GM23248 (cell line): ENCODE results near the gene SPTBN5. TPM values are rescaled to one million over a fixed set of nuclear protein-coding genes. Genes with fewer than 3 reads are reported as not detected.

Experiments used
- DNase-seq: peaks from one replicate; pipeline ENCODE4 v3.0.0-alpha.2; 2015
- H2AFZ ChIP-seq: fragments of 200-600 bp; sonication (generic); 2 replicates; pipeline ENCODE4 v1.6.1; 2016; ENCODE audit warnings: antibody characterized with exemption
- H3F3A ChIP-seq: fragments of 200-600 bp; sonication (generic); 2 replicates; pipeline ENCODE4 v1.6.1; 2016; ENCODE audit warnings: mild to moderate bottlenecking, antibody characterized with exemption, mixed run types; ENCODE audit not compliant: insufficient read depth
- H3K27ac ChIP-seq: fragments of 200-600 bp; sonication (generic); 2 replicates; pipeline ENCODE4 v1.5.1; 2016; ENCODE audit warnings: mild to moderate bottlenecking
- H3K27me3 ChIP-seq: fragments of 200-600 bp; sonication (generic); replicated peaks from 2 replicates; pipeline ENCODE4 v1.6.1; 2016; ENCODE audit warnings: mild to moderate bottlenecking; ENCODE audit not compliant: insufficient read depth
- H3K36me3 ChIP-seq: fragments of 200-600 bp; sonication (generic); 2 replicates; pipeline ENCODE4 v1.6.1; 2016; ENCODE audit warnings: low read depth, mild to moderate bottlenecking
- H3K4me1 ChIP-seq: fragments of 200-600 bp; sonication (generic); 2 replicates; pipeline ENCODE4 v1.6.1; 2016; ENCODE audit warnings: mild to moderate bottlenecking; ENCODE audit not compliant: insufficient read depth
- H3K4me2 ChIP-seq: fragments of 200-600 bp; sonication (generic); one replicate; pipeline ENCODE4 v1.6.1; 2016; ENCODE audit warnings: mild to moderate bottlenecking; ENCODE audit not compliant: unreplicated experiment
- H3K4me3 ChIP-seq: fragments of 200-600 bp; sonication (generic); 2 replicates; pipeline ENCODE4 v1.5.1; 2016; ENCODE audit warnings: mild to moderate bottlenecking
- H3K79me2 ChIP-seq: fragments of 200-600 bp; sonication (generic); 2 replicates; pipeline ENCODE4 v1.6.1; 2016; ENCODE audit warnings: mild to moderate bottlenecking; ENCODE audit not compliant: insufficient read depth
- H3K9ac ChIP-seq: fragments of 200-600 bp; sonication (generic); 2 replicates; pipeline ENCODE4 v1.6.1; 2016; ENCODE audit warnings: mild to moderate bottlenecking
- H3K9me2 ChIP-seq: fragments of 200-600 bp; sonication (generic); 2 replicates; pipeline ENCODE4 v1.6.1; 2016; ENCODE audit warnings: mixed run types, mild to moderate bottlenecking, moderate library complexity; ENCODE audit not compliant: insufficient read depth
- H3K9me3 ChIP-seq: fragments of 200-600 bp; sonication (generic); one replicate; pipeline ENCODE4 v1.6.1; 2017; ENCODE audit warnings: low read depth
- H4K20me1 ChIP-seq: fragments of 200-600 bp; sonication (generic); 2 replicates; pipeline ENCODE4 v1.6.0; 2016; ENCODE audit not compliant: insufficient read depth
- EZH2 ChIP-seq: fragments of 200-600 bp; sonication (generic); IDR thresholded peaks from 2 replicates; pipeline ENCODE4 v1.6.1; 2018; ENCODE audit warnings: antibody characterized with exemption, mild to moderate bottlenecking; ENCODE audit not compliant: insufficient read depth, poor library complexity, severe bottlenecking
- EZH2phosphoT487 ChIP-seq: fragments of 200-600 bp; sonication (generic); IDR thresholded peaks from 2 replicates; pipeline ENCODE4 v1.6.1; 2018; ENCODE audit warnings: antibody characterized with exemption, moderate library complexity, mild to moderate bottlenecking, low read depth; ENCODE audit not compliant: insufficient read depth
- WGBS, 2 experiments: methylation state at CpG; one replicate each; pipeline ENCODE4 v1.1.6; 2015 to 2017; ENCODE audit warnings: low lambda C conversion rate in 2 of 2, low coverage in 1 of 2; ENCODE audit errors: missing lambda C conversion rate in 2 of 2; 5-methylcytosine and 5-hydroxymethylcytosine counted together
- in situ Hi-C: fragments of 300-500 bp; cut with MboI; formaldehyde crosslinking; loops from 2 replicates; pipeline ENCODE4 v1.15.0; 2020
- polyA plus RNA-seq: library from polyadenylated mRNA; unstranded; fragments of >200 nt; fragmentation: Nextera tagmentation; extraction: Ambion mirVana; gene quantifications from 2 replicates; pipeline ENCODE4 v1.2.1, GENCODE V29; 2016
- total RNA-seq: library from RNA; depleted of rRNA; stranded (reverse); fragments of >200 nt; shearing (Covaris generic); gene quantifications from 2 replicates; pipeline ENCODE4 v1.2.3, GENCODE V29; 2014

The SPTBN5 gene
- total and polyA plus RNA-seq, 2 experiments from 2014 or later = 0.03 to 0.11 TPM

DNA sequence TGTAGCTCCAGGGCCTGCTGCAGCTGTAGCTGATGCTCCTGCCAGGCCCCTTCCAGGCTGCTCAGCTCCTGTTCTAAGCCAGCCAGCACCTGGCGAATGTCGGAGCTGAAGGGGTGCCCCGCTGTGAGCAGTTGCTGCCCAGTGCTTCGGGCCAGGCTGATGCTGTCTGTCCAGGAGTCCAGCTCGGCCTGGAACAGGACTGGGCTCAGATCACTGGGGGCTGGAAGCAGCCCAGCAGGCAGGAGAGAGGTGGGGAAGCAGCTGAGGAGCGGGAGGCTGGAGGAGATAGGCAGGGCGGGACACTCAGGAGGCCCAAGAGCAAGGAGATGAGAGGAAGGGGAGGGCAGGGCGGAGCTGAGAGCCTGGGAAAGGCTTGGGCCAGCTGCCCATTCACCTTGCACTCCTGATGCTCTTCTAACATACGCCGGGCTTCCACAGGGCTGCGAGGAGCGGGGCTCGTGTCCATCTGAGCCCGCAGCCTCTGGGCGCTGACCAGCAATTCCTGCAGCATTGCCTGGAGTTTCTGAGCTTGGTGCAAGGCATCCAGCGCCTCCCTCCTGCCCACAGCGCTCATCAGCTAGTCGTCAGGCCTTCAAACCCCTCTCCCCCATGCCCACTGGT lies 32.0 kb downstream of the SPTBN5 start:
- Histone ChIP-seq H4K20me1 (no peaks in the 10 kb centered on the region), H3K9me2 (no peaks in the 10 kb centered on the region), H3K9me3 (no peaks in the 10 kb centered on the region), H2AFZ (no peak overlapping the region), H3K9ac (no peak overlapping the region), H3K4me3 (no peak overlapping the region), H3K36me3 (no peaks in the 10 kb centered on the region), H3K4me2 (no peak overlapping the region), H3K79me2 (no peaks in the 10 kb centered on the region), H3K27ac (no peak overlapping the region), H3K27me3 (no peaks in the 10 kb centered on the region), H3F3A (no peaks in the 10 kb centered on the region), H3K4me1 (no peaks in the 10 kb centered on the region)
- no peak for TF ChIP-seq EZH2
- no peak for TF ChIP-seq EZH2phosphoT487
- in situ Hi-C loops = no loop called here
- 80 to 87% methylated on average over 12 to 18 of the region's 18 CpGs for WGBS, 2 experiments
- no peak for DNase-seq

DNA sequence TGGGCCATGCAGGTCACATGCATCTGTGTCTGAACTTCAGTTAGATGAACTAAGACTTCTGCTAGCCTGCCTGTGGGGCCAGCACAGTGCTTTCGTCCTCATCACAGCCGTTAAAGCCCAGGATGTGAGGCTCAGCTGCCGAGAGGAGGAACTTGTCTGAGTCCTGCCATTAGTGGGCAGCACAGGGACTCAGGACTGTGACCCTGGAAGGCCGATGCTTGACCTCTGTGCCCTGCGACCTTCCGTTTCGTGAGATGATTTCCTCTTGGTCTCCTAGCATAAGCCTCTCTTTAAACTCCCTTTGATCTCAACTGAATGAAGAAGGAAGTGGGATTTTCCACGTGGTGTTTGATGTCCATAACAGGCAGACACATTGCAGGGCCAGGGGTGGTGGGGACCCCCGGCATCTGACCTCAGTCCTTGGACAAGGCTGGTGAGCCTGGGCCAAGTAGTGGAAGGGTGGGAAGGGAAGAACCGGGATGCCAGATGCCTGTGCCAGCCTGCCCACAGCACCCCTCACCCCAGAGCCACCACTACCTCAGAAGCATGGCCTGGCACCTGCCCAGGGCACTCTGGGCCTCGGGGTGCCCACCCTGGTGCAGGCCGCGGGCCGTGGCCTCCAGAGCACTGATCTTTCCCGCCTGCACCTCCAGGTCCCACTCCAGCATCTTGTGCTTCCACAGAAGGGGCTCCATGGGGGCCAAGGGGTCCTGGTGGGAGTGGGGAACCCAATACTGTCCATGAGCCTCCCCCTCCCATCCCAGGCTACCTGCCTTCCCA lies 33.6 kb downstream of the SPTBN5 start:
- Histone ChIP-seq H3K9me3 (no peaks in the 10 kb centered on the region), H2AFZ (no peak overlapping the region), H3K9me2 (no peaks in the 10 kb centered on the region), H3K27me3 (no peaks in the 10 kb centered on the region), H4K20me1 (no peaks in the 10 kb centered on the region), H3K4me3 (no peak overlapping the region), H3K79me2 (no peaks in the 10 kb centered on the region), H3F3A (no peaks in the 10 kb centered on the region), H3K36me3 (no peaks in the 10 kb centered on the region), H3K4me2 (no peak overlapping the region), H3K27ac (no peak overlapping the region), H3K9ac (no peak overlapping the region), H3K4me1 (no peaks in the 10 kb centered on the region)
- 74% methylated on average over 15 of the region's 15 CpGs for whole genome bisulfite sequencing, 2 experiments
- in situ Hi-C loops = no loop called here
- no peak for DNase-seq
- no peak for TF ChIP-seq EZH2
- no peak for TF ChIP-seq EZH2phosphoT487

DNA sequence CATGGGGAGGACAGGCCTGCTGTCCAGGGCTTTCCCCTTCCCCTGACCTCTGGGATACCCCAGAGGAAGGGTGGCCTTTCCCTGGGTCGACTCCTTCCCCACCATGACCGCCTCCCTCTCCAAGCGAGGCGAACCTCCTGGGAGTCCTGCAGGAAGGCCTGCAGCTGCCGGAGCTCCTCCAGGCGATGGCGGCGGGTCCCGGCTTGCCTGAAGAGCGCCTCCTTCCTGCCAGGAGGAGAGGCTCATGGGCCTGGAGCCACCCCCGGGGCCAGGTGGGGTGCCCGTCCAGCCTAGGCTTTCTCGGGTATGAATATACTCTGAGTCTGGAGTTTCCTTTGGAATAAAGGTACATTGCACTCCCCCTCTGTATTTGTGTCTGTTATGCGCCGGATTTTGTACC lies 35.1 kb downstream of the SPTBN5 start:
- no peak overlapping the region for H3K27ac ChIP-seq
- no peaks in the 10 kb centered on the region for H4K20me1 ChIP-seq
- no peak overlapping the region for H2AFZ ChIP-seq
- in situ Hi-C loops = no loop called here
- no peak overlapping the region for H3K4me3 ChIP-seq
- H3K4me2 ChIP-seq = no peak overlapping the region
- H3K9ac ChIP-seq = no peak overlapping the region
- TF ChIP-seq EZH2phosphoT487 (no peak), EZH2 (no peak)
- no peaks in the 10 kb centered on the region for H3K36me3 ChIP-seq
- 88 to 92% methylated on average over 12 to 15 of the region's 15 CpGs for WGBS, 2 experiments
- no peaks in the 10 kb centered on the region for H3K4me1 ChIP-seq
- H3K27me3 ChIP-seq = no peaks in the 10 kb centered on the region
- H3K9me2 ChIP-seq = no peaks in the 10 kb centered on the region
- H3K79me2 ChIP-seq = no peaks in the 10 kb centered on the region
- no peaks in the 10 kb centered on the region for H3K9me3 ChIP-seq
- no peaks in the 10 kb centered on the region for H3F3A ChIP-seq
- DNase-seq = no peak

DNA sequence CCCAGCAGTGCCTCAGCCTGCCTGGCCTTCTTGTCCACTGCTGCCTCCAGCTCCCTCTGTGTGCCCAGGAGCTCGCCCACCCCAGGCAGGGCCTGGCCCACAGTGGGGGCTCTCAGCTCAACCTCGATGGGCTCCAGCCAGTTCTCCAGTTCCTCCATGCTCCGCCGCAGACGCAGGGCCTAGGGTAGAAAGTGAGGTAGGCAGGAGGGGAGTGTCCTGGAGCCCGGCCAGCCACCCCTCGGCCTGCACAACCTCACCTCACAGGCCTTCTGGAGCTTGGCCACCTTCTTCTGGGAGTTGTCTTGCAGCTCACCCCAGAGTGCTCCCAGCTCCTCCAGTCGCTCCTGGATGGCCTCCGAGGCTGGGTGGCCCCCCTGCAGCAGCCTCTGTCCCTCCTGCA lies 36.5 kb downstream of the SPTBN5 start:
- Histone ChIP-seq H3K4me2 (no peak overlapping the region), H3K9ac (no peak overlapping the region), H4K20me1 (no peaks in the 10 kb centered on the region), H3K27me3 (no peaks in the 10 kb centered on the region), H3K4me1 (no peaks in the 10 kb centered on the region), H3F3A (no peaks in the 10 kb centered on the region), H3K9me3 (no peaks in the 10 kb centered on the region), H3K36me3 (no peaks in the 10 kb centered on the region), H3K4me3 (no peak overlapping the region), H3K79me2 (no peaks in the 10 kb centered on the region), H3K9me2 (no peaks in the 10 kb centered on the region), H3K27ac (no peak overlapping the region), H2AFZ (no peak overlapping the region)
- in situ Hi-C loops = no loop called here
- 77 to 79% methylated on average over 9 of the region's 9 CpGs for WGBS, 2 experiments
- TF ChIP-seq EZH2 (no peak), EZH2phosphoT487 (no peak)
- no peak for DNase-seq
